ENCODE results near the gene ACSS2.
A peak's percentile ranks its signal among the peaks of the same experiment; 100 is the strongest.

Gene ACSS2

DNA sequence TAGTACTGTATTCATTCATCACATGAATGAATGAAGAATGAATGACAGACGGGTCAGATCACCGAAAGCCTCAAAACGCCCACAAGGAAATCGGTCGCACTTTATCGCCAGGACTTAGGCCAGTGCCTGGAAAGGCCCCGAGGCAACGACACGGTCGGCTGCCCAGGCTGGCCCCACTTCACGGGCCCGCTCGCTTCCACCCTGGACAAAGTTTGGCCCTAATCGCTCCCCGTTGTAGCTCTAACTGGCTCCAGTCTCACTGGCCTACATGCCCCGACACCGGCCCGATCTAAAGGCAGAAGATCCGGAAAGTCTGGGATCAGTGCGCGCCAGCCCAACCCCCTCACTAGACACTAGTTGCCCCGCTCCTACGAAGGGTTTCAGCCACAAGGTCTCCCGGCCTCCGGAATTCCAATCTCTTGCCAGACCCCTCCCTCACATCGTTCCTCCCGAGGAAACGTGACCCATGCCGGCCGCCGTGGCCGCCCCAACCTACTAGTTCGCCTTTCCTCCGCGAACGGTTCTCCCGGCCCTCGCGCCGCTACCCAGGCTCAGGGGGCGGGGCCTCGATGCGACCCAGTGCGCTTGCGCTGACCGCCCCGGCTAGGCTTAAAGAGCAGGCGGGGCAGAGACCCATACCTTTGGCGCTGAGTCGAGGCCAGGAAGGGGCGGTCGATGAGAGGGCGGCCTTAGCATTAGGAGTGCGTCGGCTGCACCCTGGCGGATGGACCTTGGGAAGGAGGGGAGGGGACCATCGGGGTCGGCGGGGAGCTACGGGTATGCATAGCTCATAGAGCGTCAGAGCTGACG, 79.0 kb downstream of the ACSS2 start, which contains the start of the genes GSS and MYH7B:
Gene GSS (minus strand): TSS at position 576 of the 810 bp plus-strand sequence. CDS start 3,954 bp downstream, outside the sequence.
Gene MYH7B (plus strand): TSS at position 638 of the 810 bp plus-strand sequence. CDS start 22,138 bp downstream, outside the sequence.
- TF ChIP-seq, protein P1, sequence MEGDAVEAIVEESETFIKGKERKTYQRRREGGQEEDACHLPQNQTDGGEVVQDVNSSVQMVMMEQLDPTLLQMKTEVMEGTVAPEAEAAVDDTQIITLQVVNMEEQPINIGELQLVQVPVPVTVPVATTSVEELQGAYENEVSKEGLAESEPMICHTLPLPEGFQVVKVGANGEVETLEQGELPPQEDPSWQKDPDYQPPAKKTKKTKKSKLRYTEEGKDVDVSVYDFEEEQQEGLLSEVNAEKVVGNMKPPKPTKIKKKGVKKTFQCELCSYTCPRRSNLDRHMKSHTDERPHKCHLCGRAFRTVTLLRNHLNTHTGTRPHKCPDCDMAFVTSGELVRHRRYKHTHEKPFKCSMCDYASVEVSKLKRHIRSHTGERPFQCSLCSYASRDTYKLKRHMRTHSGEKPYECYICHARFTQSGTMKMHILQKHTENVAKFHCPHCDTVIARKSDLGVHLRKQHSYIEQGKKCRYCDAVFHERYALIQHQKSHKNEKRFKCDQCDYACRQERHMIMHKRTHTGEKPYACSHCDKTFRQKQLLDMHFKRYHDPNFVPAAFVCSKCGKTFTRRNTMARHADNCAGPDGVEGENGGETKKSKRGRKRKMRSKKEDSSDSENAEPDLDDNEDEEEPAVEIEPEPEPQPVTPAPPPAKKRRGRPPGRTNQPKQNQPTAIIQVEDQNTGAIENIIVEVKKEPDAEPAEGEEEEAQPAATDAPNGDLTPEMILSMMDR (IDR thresholded peaks at IDR 0.05), result no peak
- Mint-ChIP-seq H3K36me3 (ENCODE audit: low read depth) (peaks cover 5% of the 10 kb centered on the region), H3K27me3 (ENCODE audit: low read depth, poor library complexity) (peaks cover 10% of the 10 kb centered on the region), H3K9me3 (no peaks in the 10 kb centered on the region), H3K4me3 (peak within 1 kb of the TSS; percentile 97), H3K4me1 (peaks cover 48% of the 10 kb centered on the region), H3K27ac (peak within 1 kb of the TSS; percentile 99)
- peak; percentile 100 for DNase-seq

DNA sequence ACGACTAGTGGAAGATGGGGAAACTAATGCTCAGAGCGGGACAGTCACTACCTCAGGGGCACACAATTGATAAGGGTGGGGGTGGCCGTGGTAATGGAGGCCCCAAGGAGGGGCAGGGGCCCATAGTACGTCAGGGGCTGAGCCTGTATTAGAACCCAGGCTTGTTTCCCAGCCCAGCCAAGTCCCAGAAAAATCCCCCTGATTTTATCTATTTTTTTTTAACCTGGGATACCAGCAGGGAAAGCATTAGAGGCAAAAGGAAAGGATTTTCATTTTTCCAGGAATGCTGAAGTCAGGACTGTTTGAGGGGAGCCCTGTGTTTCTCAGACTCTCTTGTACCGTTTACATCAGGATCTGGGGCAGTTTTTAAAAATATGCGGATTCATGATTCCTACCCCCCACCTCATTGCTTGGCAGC, 79.6 kb downstream of the ACSS2 start:
- no peak for DNase-seq
- TF ChIP-seq, protein P1 (IDR thresholded peaks at IDR 0.05), result no peak
- H3K36me3 Mint-ChIP-seq (ENCODE audit: low read depth), result peaks cover 5% of the 10 kb centered on the region
- peaks cover 53% of the 10 kb centered on the region for H3K4me1 Mint-ChIP-seq
- no peaks in the 10 kb centered on the region for H3K9me3 Mint-ChIP-seq
- peak overlapping the region; percentile 99 for H3K27ac Mint-ChIP-seq
- H3K27me3 Mint-ChIP-seq (ENCODE audit: low read depth, poor library complexity), result peaks cover 13% of the 10 kb centered on the region
- peak overlapping the region; percentile 97 for H3K4me3 Mint-ChIP-seq

DNA sequence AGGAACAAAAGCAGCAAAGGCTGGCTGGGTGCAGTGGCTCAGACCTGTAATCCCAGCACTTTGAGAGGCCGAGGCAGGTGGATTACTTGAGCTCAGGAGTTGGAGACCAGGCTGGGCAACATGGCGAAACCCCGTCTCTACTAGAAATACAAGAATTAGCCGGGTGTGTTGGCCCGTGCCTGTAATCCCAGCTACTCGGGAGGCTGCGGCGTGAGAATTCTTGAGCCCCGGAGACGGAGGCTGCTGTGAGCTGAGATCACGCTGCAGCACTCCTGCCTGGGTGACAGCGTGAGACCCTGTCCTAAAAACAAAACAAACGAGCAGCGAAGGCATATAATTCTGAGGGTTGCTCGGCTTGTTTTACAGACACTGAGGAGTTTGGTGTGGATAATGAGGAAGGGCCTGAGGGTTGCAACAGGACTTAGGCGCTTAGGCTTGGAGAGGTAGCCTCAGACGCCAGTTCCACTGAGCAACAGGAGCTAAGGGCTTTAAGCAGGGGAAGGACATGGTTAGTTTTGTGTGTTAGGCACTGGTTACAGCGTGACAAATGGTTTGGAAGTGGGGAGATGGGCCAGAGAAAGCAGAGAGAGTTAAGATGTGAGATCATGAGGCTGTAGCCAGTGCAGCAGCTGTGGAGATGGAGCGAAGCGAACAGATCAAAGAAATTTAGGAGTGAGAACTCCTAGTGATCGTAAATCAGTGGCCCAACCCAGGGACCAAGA, 80.5 kb downstream of the ACSS2 start:
- no peak for DNase-seq
- TF ChIP-seq, protein P1 (IDR thresholded peaks at IDR 0.05), result no peak
- Mint-ChIP-seq H3K9me3 (no peaks in the 10 kb centered on the region), H3K27me3 (ENCODE audit: low read depth, poor library complexity) (peaks cover 16% of the 10 kb centered on the region), H3K4me1 (peaks cover 53% of the 10 kb centered on the region), H3K36me3 (ENCODE audit: low read depth) (peaks cover 5% of the 10 kb centered on the region), H3K4me3 (peak overlapping the region; percentile 97), H3K27ac (peak overlapping the region; percentile 60)

DNA sequence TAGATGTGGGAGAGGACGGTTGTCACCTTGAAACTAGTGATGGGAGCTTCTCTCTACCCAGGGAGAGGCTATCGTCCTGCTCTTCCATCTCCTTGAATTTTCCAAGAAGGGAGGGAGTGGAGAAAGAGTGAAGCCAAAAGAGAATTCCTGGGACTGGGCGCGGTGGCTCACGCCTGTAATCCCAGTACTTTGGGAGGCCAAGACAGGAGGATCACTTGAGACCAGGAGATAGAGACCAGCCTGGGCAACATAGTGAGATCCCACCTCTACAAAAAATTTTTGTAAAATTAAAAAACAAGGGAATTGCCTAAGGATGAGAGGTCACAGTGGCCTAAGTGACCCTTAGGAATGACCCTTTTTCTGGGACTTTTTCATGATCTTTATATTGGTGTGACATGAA, 88.1 kb downstream of the ACSS2 start:
- TF ChIP-seq, protein P1 (IDR thresholded peaks at IDR 0.05), result no peak
- no peak overlapping the region for H3K4me3 Mint-ChIP-seq
- H3K27ac Mint-ChIP-seq, result no peak overlapping the region
- DNase-seq, result no peak
- peaks cover 26% of the 10 kb centered on the region for H3K27me3 Mint-ChIP-seq (ENCODE audit: low read depth, poor library complexity)
- peaks cover 12% of the 10 kb centered on the region for H3K4me1 Mint-ChIP-seq
- H3K36me3 Mint-ChIP-seq (ENCODE audit: low read depth), result no peaks in the 10 kb centered on the region
- H3K9me3 Mint-ChIP-seq, result no peaks in the 10 kb centered on the region

DNA sequence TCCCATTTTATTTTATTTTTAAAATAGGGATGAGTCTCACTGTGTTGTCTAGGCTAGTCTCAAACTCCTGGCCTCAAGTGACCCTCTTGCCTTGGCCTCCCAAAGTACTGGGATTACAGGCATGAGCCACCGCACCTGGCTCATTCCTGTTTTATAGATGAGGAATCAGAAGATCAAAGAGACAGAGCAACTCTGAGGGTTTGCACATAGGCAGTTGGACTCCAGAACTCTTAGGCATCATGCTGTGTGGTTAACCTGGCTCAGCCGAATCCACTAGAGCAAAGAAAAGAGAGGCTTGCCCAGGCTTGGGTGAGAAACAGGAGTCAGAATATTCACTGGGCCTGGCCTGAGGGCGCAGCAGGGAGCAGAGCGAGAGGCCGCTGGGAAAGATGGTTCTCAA, 88.6 kb downstream of the ACSS2 start:
- H3K4me3 Mint-ChIP-seq, result no peak overlapping the region
- H3K9me3 Mint-ChIP-seq, result no peaks in the 10 kb centered on the region
- peaks cover 12% of the 10 kb centered on the region for H3K4me1 Mint-ChIP-seq
- no peaks in the 10 kb centered on the region for H3K36me3 Mint-ChIP-seq (ENCODE audit: low read depth)
- TF ChIP-seq, protein P1 (IDR thresholded peaks at IDR 0.05), result no peak
- DNase-seq, result no peak
- H3K27ac Mint-ChIP-seq, result no peak overlapping the region
- H3K27me3 Mint-ChIP-seq (ENCODE audit: low read depth, poor library complexity), result peaks cover 26% of the 10 kb centered on the region
